ENCODE data around the gene RGMA.

The RGMA gene

GRCh38 chr15:93028632-93029213, 60.3 kb downstream of the RGMA start:
- Mint-ChIP-seq H3K4me1 (peaks cover 71% of the 10 kb centered on the region), H3K27ac (peak overlapping the region in 1 of 2 donors; percentile 68), H3K9me3 (no peaks in the 10 kb centered on the region), H3K27me3 (no peaks in the 10 kb centered on the region), H3K4me3 (no peak overlapping the region)
- ATAC-seq (no peak), DNase-seq (no peak)

DNA sequence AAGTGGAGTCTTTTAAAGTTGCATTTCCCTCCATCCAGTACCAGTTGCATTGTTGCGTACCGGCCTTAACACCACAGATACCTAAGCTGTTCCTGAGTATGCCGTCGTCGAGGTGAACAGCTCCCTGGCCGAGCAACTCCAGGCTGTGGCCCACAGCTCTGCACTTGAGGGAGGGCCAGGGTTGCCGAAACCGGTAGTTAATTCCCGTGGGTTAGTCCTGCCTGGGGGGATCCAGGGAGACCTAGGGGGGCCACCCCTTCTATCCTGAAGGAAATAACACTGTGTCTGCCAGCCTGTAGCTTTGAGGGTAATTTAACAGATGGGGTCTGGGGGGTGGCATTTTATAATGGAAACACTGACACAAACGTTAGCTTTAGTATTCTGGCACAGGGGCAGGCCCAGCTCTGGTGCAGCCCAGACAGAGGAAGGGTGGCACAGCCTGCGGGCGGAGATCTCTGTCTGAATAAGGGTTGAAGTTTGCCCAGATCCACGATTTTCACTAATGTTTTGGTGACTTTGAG, 60.8 kb downstream of the RGMA start:
- peak overlapping the region in 1 of 2 donors; percentile 68 for H3K27ac Mint-ChIP-seq
- DNase-seq (no peak), ATAC-seq (no peak)
- H3K9me3 Mint-ChIP-seq = no peaks in the 10 kb centered on the region
- peaks cover 77% of the 10 kb centered on the region for H3K4me1 Mint-ChIP-seq
- no peaks in the 10 kb centered on the region for H3K27me3 Mint-ChIP-seq
- no peak overlapping the region for H3K4me3 Mint-ChIP-seq

DNA sequence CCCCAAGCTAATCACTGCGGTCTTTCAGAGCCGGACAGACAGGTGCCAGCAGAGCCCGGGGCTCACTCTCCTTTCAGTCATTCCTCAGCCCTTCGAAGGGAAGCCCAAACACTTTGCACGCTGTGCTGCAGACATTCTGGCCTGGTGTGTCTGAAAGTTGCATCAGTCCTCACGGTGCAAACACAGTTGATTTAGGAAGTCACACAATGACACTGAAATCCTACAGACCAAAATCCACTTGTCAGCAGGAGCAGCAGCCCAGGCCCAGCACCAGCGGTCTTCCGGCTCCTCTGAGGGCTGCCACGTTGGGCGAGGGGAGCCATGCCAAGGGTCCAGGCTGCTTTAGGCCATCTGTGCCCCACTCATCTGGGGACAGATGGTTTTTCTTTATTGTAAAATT, 61.6 kb downstream of the RGMA start:
- H3K9me3 Mint-ChIP-seq = no peaks in the 10 kb centered on the region
- ATAC-seq (no peak), DNase-seq (no peak)
- peaks cover 84% of the 10 kb centered on the region for H3K4me1 Mint-ChIP-seq
- H3K4me3 Mint-ChIP-seq = no peak overlapping the region
- H3K27ac Mint-ChIP-seq = peak overlapping the region in 1 of 2 donors; percentile 59
- no peaks in the 10 kb centered on the region for H3K27me3 Mint-ChIP-seq

GRCh38 chr15:93026380-93026817, 62.6 kb downstream of the RGMA start:
- DNase-seq (no peak), ATAC-seq (no peak)
- H3K9me3 Mint-ChIP-seq = no peaks in the 10 kb centered on the region
- H3K4me3 Mint-ChIP-seq = no peak overlapping the region
- H3K27me3 Mint-ChIP-seq = no peaks in the 10 kb centered on the region
- H3K27ac Mint-ChIP-seq = peak overlapping the region; percentile 49 to 77
- peaks cover 92% of the 10 kb centered on the region for H3K4me1 Mint-ChIP-seq

GRCh38 chr15:93025625-93025982, 63.4 kb downstream of the RGMA start:
- Mint-ChIP-seq H3K4me3 (peak overlapping the region in 1 of 2 donors; percentile 61), H3K27me3 (no peaks in the 10 kb centered on the region), H3K4me1 (peaks cover 92% of the 10 kb centered on the region), H3K27ac (peak overlapping the region; percentile 94 to 95), H3K9me3 (no peaks in the 10 kb centered on the region)
- DNase-seq (no peak), ATAC-seq (peak; percentile 30)

DNA sequence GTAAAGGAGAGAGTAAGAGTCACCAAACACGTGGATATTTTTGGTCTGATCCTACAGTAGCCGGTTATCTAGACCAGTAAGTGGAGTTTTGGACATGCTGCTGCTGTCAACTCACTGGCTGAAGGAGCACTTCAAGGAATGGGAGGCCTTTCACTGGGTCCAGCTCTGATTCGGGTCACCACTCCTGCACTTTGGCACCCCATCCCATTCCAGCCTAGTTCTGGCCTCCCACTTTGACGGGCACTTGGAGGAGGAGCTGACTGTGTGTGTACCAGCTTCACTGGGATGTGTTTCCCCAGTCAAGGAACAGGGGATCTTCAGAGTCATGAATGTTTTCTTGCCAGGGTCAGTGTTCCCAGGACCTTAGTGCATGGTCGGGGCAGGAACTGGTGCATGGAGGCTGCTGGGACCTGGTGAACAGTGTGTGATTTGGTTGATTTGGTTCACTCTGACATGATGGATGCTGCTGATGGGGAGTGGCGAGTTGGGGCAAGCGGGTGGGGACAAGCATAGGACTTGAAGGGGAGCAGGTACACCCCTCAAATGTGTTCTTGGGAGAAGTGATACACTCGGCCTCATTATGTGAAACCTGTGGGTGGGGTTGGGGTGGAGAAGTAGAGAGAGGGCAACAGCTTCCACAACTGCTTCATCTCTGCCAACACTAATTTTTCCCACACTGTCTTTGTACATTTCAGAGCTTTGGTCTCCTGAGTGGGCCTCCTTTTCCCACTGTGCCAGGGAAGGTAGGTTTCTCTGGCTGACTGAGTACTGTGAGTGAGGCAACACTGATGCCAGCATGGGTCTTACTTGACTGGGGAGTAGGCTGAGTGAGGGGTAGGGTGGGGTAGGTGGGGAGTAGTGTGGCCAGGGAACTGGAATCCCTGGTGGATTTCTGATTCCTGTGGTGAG, 64.0 kb downstream of the RGMA start:
- peak overlapping the region; percentile 94 to 95 for H3K27ac Mint-ChIP-seq
- H3K4me1 Mint-ChIP-seq = peaks cover 92% of the 10 kb centered on the region
- H3K27me3 Mint-ChIP-seq = no peaks in the 10 kb centered on the region
- H3K4me3 Mint-ChIP-seq = peak overlapping the region in 1 of 2 donors; percentile 61
- H3K9me3 Mint-ChIP-seq = no peaks in the 10 kb centered on the region
- DNase-seq (no peak), ATAC-seq (no peak)

- Mint-ChIP-seq H3K4me3 (peak overlapping the region in 1 of 2 donors; percentile 61), H3K4me1 (peaks cover 92% of the 10 kb centered on the region), H3K9me3 (no peaks in the 10 kb centered on the region), H3K27ac (peak overlapping the region in 1 of 2 donors; percentile 94), H3K27me3 (no peaks in the 10 kb centered on the region)
- ATAC-seq (no peak), DNase-seq (no peak)
Measured at GRCh38 chr15:93024293-93024692, 64.7 kb downstream of the RGMA start.

DNA sequence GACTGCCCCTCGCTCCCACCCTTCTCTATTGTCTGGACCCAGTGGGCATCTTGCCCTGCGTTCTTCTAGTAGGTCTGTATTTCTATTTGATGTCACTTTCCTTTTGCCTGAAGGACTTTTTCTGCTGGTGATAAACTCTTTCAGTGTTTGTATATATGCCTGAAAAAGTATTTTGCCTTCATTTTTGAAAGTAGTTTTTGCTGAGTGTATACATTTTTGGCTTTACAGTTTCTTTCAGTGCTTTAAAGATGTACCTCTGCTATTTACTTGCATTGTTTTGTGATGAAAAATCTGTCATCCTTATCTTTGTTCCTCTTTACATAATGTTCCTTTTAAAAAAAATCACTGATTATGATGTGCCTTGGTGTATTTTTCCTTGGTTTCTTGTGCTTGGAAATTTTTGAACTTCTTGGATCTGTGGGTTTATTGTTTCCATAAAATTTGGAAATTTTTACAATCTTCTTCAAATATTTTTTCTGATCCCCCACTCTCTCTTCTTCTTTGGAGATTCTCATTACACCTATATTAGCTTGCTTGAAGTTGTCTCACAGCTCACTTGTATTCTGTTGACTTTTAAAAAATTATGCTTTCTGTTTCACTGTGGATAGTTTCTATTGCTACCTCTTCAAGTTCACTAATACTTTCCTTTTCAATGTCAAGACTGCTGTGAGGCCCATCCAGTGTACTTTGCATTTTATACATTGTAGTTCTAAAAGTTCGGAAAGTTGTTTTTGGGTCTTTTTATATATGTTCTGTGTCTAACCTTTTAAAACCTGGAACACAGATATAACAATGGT, 67.8 kb downstream of the RGMA start:
- ATAC-seq = peak; percentile 52
- no peaks in the 10 kb centered on the region for H3K9me3 Mint-ChIP-seq
- peak overlapping the region; percentile 85 to 93 for H3K27ac Mint-ChIP-seq
- no peak for DNase-seq
- no peaks in the 10 kb centered on the region for H3K27me3 Mint-ChIP-seq
- H3K4me1 Mint-ChIP-seq = peaks cover 92% of the 10 kb centered on the region
- peak overlapping the region; percentile 48 to 67 for H3K4me3 Mint-ChIP-seq

- no peaks in the 10 kb centered on the region for H3K9me3 Mint-ChIP-seq
- H3K27ac Mint-ChIP-seq = no peak overlapping the region
- H3K4me1 Mint-ChIP-seq = peaks cover 80% of the 10 kb centered on the region
- H3K4me3 Mint-ChIP-seq = no peak overlapping the region
- no peak for ATAC-seq
- no peaks in the 10 kb centered on the region for H3K27me3 Mint-ChIP-seq
- DNase-seq = no peak
Measured at GRCh38 chr15:93019971-93020370, 69.0 kb downstream of the RGMA start.

- no peak for DNase-seq
- Mint-ChIP-seq H3K4me1 (peaks cover 72% of the 10 kb centered on the region), H3K27ac (peak overlapping the region; percentile 1 to 86), H3K4me3 (no peak overlapping the region), H3K9me3 (no peaks in the 10 kb centered on the region), H3K27me3 (no peaks in the 10 kb centered on the region)
- peak; percentile 44 for ATAC-seq
Measured at GRCh38 chr15:93019090-93019489, 69.9 kb downstream of the RGMA start.

DNA sequence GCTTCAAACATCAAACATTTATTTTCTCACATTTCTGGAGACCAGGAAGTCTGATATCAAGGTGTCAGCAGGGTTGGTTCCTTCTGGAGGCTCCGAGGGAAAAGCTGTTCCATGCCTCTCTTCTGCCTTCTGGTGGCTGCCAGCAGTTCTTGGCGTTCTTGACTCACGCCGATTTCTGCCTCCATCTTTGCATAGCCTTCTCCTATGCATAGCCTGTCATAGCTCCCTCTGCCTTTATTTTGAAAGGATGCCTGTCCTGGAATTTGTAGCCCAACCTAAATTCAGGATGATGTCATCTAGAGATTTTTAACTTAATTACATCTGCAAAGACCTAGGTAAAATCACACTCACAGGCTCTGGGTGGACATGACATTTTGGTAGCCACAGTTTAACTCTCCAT, 70.4 kb downstream of the RGMA start:
- ATAC-seq (no peak), DNase-seq (no peak)
- Mint-ChIP-seq H3K27me3 (no peaks in the 10 kb centered on the region), H3K4me3 (peak overlapping the region in 1 of 2 donors; percentile 28), H3K4me1 (peaks cover 66% of the 10 kb centered on the region), H3K27ac (peak overlapping the region; percentile 56 to 86), H3K9me3 (no peaks in the 10 kb centered on the region)

DNA sequence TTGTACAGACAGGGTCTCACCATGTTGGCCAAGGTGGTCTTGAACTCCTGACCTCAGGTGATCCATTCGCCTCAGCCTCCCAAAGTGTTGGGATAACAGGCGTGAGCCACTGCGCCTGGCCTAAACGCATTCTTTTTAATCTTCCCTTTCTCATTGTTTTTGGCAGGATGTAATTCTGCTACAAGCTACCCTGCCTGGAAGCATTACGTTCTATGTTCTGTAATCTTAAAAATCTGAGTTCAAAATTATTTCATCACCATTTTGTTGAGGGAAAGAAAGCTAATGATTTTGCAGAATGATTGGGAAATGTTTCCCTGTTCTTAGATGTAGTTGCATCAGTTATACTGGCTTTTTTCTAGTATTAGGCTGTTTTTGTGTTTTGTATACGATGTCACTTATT, 71.5 kb downstream of the RGMA start:
- H3K9me3 Mint-ChIP-seq = no peaks in the 10 kb centered on the region
- H3K4me3 Mint-ChIP-seq = no peak overlapping the region
- ATAC-seq (no peak), DNase-seq (no peak)
- H3K4me1 Mint-ChIP-seq = peaks cover 56% of the 10 kb centered on the region
- no peaks in the 10 kb centered on the region for H3K27me3 Mint-ChIP-seq
- H3K27ac Mint-ChIP-seq = peak overlapping the region; percentile 56 to 73

DNA sequence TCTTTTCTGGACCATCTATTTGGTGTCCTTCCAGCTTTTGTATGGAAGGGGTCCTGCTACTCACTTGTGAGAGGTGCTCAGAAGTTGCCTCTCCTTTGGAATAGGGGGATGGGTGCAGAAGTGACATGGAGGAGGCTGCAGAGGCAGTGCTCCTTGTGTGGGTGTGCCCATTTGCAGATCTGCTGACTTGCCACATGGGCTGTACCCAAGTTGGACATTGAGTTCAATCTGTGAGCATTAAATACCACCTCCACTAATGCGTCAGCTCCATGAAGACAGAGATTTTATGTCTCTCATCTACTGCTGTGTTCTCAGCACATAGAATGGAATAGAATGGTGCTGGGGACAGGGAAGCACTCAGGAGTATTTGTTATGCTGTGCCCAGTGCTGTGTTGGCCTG, 76.2 kb downstream of the RGMA start:
- Mint-ChIP-seq H3K4me3 (no peak overlapping the region), H3K9me3 (no peaks in the 10 kb centered on the region), H3K27ac (no peak overlapping the region)

DNA sequence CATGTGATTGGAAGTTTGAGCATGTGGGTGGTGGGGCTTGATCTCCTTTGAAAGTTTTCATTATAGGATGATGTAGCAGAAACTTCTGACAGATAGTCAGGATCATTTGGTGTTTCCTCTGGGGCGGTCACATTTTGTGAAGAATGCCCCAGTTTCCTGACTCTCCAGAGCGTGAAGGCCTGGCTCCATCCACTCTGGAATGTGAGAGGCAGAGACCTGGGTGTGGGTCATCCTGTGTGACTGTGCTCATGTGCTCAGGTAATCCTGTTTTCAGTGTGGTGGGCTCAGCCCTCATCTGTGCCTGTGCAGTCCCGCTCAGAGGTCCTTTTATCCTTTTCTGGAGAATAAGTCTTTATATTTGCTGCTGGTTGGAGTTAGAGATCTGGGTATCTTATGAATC, 81.0 kb downstream of the RGMA start:
- no peaks in the 10 kb centered on the region for H3K4me1 Mint-ChIP-seq
- no peaks in the 10 kb centered on the region for H3K27me3 Mint-ChIP-seq
- no peak for DNase-seq
- peak overlapping the region; percentile 6 to 35 for H3K27ac Mint-ChIP-seq
- H3K9me3 Mint-ChIP-seq = no peaks in the 10 kb centered on the region
- ATAC-seq = no peak
- H3K4me3 Mint-ChIP-seq = no peak overlapping the region

More for the DNA sequence above, 76.2 kb downstream of the RGMA start:
- Mint-ChIP-seq H3K27me3 (no peaks in the 10 kb centered on the region), H3K4me1 (peaks cover 9% of the 10 kb centered on the region)
- DNase-seq (no peak), ATAC-seq (no peak)

- Mint-ChIP-seq H3K4me1 (no peaks in the 10 kb centered on the region), H3K27ac (peak overlapping the region; percentile 24 to 38), H3K4me3 (no peak overlapping the region), H3K9me3 (no peaks in the 10 kb centered on the region), H3K27me3 (no peaks in the 10 kb centered on the region)
- ATAC-seq (no peak), DNase-seq (no peak)
Measured at GRCh38 chr15:93005133-93005532, 83.9 kb downstream of the RGMA start.

Data from stimulated activated naive CD8-positive, alpha-beta T cell treated with anti-CD3 and anti-CD28 coated beads, Interleukin-15, amount 100 ng/mL, for 72 hours (primary cell).